GM21390 (cell line): Measurements from ENCODE around the gene GPSM1.
A peak's percentile ranks its signal among the peaks of the same experiment; 100 is the strongest.

ENCODE experiments used
- ATAC-seq: cut with Tn5 transposase; IDR thresholded peaks from one replicate; pipeline ENCODE4 v1.9.1; 2021; ENCODE audit not compliant: unreplicated experiment

Gene GPSM1

DNA sequence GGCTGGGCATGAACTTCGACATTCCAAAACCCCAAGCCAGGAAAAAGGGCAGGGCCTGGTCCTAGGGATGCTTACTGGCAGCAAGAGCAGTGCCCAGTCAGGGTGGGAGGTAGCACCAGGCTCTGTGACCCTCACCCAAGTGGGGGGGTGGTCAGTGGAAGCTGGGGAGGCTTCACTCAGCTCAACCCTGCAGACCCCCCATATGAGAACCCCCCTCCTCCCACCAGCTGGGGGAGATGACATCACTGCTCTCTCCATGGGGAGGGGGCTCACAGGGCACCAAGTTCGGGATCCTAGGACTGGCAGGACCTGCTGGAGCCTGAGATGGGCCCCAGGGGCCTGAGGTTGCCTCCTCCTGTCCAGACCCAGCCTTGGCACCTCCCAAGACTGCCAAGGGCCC is 31.5 kb downstream of the GPSM1 start:
- no peak for ATAC-seq

DNA sequence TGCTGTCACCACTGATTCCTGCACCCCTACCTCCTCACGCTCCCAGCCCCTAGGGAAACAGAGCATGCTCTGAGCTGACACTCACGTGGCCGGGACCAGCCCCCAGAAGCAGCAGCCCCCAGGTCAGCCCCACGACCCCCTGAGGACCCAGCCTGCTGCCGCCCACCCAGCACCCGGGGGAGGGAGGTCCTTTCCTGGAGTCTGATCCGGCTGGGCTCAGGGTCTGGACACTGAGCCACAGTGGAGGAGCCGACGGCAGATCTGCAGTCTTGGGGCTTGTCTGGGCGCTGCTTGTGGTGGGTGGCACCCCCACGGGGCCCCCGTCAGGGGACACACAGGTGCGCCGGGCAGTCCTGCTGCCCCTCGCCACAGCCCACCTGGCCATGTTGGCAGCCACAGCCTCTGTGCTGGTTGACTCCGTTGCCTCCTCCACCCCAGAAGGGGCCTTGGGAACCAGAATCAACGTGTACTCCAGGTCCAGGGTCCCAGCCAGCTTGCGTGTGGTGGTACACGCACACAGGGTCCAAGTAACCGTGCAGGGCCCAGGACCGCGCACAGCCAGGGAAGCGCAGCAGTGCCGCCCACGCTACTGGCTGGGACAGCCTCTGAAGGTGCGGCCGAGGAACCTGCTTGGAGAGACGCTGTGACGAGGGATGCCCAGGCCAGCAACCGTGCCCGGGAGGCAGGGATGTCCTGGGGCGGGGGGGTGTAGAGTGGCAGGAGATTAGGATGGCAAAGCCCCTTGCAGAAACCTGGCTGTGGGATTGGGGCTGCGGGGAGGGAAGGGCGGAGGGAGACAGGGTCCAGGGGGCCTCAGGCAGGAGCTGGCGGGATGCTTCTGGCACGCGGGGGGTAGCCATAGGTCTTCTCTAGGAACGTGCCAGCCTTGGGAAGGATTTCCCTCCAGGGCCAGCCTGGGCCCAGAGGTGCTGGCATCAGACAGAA is 32.7 kb downstream of the GPSM1 start:
- no peak for ATAC-seq

DNA sequence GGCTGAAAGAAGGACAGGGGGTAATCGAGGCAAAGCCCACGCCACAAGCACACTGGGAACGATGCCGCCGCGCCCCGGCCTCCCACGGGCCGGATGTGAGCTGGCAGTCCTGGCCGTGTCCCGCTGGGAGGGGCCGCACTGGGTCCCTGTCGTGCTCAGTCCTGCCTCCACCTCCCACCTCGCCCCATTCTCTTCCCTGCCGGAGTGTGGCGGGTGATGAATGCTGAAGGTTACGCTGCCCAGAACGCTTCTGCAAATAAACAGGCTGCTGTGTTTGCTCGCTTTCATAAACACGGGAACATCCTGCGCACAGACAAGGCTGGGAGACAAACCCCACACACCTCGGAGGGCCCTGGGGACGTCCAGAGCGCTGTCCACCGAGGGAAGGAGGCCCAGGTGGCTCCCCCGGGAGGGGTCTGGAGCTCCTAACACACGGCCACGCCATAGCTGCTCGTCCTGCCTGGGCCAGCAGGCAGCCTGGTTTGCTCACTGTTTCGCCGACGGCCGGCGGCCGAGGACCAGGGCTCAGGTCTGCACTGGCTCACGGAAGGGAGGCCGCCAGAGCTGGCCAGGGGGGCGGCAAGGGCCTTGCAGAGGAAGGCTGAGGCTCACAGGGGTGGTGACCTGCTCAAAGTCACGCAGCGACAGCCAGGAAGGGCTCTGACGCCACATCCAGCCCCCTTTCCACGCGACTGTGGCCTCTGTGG is 33.9 kb downstream of the GPSM1 start:
- ATAC-seq = no peak

DNA sequence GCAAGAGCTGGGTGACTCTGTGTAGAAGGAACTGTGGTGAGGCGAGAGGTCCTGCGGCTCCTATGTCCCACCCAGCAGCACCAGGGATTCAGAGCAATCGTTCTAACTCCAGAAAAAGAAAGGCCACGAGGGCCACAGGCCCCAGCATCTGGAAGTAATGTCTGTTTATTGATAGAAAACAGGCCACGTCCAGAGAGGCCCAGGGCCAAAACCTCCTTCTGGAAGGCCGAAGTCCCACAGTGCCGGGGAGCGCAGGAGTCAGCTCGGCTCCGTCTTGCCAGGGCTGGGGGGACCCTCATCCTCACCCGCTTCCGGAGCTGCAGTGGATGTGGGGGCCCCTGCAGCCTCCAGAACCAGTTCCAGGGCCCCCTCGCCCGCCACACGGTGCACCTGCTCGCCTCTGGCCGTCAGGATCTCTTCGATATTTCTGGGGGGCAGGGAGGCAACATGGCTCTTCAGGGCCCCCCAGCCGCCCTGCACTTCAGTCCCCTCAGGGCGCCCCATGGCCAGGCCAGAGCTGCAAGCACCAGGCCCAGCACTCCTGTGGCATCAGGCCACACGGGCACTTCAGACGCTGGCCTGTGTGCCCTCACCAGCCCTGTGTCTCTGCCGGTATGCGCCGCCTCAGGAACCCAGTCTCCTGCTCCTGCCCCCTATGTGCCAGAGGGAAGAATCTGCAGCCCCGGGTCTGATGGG is 34.6 kb downstream of the GPSM1 start:
- ATAC-seq = no peak

DNA sequence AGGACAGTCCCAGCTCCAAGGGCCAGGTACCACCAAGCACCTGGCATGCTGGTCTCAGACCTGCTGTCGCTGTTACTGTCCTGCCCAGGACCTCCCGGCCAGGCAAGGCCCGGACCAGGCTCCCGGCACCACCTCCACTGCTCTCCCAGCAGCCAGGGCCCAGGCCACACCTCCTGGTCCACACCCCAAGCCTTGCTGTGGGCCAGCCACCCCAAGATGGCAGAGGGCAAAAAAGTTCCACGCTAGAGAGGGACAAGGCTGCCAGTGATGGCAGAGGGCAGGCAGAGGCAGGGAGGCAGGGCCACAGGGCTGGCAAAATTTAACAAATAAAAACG is 35.1 kb downstream of the GPSM1 start:
- ATAC-seq = no peak

DNA sequence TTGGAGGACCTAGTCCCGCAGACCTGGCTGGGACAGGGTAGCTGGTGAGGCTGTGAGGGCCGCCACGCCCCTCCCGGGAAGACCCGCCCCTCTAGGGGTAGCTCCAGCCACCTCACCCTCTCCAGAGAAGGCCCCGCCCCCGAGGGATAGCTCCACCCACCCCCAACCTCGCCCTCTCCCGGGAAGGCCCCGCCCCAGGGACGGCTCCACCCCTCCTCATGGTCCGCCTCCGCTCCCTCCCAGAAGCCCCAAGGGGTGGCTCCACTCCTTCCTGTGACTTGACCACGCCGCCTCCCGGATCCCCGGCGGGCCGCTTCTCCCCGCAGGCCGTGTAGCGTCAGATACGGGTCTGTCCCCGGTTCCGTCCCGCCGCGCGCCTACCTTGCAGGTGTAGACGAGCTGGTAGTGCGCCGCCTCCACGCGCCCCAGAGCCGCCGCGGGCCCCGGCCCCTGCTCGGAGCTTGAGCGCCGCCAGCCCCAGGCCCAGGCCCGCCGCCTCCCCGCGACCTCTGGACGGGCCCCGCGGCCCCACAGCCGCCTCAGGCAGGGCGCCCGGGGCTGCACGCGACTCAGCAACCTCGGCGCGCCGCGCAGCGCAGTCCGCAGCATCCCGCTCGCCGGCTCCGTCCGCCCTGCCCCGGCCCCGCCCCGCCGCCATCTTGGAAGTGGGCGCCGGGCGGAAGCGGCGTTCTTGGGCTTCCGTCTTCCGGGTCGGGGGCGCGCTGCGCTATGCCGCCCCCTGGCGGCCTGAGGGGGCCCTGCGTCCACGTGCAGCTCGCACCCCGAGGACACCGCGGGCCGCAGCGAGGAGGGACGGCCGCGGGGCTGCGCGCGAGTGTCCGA is 36.0 kb downstream of the GPSM1 start, which contains the start of gene DNLZ:
DNLZ (minus strand) TSS at position 639 of the 843 bp plus-strand sequence; CDS start at position 609, 30 bp downstream.
- peak; percentile 82 for ATAC-seq

DNA sequence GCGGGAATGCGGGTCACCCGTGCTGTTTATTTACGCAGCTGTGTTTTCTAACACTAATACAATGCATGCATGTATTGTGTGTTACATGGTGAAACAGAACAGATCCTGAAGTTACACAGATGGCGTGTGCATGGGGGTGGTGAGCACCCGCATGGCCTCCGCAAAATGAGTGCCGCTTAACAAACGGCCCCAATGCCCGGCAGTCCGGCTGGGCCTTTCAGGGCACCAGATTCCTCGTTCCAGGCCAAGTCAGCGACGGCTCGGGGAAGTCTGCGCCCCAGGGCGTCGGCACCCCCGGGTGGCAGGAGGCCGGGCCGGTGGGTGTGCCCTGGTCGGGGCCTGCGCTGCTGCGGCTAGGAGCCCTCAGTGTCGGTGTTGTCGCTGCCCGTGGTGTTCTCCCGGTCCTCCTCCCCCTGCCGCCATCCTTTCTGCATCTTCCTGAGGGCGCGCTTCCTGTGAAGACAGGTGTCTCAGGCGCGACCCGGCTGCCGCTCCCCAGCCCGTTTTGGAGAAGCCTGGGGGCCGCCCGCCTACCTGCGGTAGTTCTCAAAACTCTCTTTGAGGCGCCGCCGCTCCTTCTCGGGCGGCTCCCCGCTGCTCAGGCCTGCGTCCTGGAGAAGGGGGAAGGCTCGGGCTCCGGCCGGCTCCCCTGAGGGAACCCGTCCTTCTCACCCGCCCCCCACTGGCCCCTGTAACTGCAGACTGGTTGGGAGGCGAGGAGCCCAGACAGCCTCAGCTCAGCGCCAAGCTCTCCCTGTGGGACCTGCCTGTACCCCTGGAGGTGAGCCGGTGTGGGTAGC is 36.8 kb downstream of the GPSM1 start:
- no peak for ATAC-seq

DNA sequence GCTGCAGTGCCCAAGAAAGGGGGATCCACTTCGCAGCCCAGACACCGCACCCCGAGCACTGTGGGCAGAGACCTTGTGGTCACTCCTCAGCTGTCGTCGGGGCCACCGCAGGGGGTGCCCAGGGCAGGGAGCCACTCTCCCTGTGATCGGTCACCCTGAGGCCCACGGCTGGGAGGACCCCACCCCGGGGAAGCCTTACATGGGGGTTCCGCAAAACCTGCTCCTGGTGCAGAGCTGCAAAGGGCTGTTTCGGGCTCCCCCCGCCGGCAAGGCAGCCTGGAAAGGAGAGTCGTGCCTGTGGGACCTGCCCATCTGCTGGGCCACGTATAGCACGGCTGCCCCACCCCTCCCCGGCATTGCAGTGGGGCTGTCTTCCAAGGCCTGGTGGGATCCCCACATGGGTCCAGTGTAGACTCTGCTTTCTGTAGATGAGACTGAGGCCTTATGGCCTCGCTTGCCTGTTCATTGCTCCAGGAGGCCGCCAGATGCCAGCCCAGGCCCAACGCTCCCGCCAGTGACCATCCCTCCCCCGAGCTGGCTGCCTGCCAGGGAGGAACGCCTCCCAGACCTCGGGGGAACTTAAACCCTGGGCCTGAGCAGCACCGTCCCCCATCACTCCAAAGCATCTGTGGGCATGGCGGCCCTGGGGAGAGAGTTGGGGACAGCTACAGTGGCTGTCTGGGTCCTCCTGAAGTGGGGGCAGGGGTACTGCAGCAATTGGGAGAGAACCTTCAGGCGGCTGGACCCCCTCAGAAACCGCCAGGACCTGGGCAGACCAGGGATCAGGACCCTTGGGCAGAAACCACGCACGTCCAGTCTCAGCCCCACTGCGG is 37.8 kb downstream of the GPSM1 start:
- no peak for ATAC-seq

DNA sequence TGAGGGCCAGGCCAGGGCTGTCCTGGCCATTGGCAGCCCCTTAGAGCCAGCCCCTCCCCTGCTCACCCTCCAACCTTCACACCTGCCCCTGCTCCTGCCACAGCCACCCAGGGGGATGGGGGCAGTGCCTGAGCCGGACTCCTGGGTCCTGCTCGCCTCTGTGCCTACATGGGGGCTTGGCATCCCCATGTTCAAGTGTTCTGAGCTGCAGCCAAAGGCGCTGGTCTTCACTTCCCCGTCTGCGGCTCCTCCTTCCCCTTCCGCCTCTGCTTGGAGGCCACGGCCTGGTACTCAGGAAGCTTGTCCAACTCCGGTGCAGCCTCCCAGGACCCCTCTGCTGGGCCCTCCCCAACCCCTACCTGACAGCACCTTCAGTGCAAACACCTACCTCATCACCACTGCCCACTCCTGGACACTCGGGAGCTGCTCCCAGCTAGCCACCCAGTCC is 38.5 kb downstream of the GPSM1 start:
- no peak for ATAC-seq

DNA sequence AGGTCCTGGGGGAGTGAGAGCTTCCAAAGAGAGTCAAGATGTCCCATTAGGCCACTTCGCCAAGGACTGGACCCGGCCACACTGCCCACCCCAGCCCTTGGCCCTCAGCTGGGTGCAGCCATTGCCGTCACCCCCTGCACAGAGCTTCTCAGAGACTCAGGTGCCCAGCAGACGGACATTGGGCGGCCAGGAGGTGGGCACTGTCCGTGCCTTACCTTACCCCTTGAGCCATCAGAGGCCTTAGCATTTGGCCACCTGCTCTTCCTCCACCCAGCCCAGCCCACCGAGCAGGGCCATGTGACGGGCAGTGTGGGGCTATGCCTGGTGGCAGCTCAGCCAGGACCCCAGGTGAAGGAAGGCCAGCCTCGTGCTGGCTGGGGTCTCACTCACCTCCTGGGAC is 39.5 kb downstream of the GPSM1 start:
- no peak for ATAC-seq

DNA sequence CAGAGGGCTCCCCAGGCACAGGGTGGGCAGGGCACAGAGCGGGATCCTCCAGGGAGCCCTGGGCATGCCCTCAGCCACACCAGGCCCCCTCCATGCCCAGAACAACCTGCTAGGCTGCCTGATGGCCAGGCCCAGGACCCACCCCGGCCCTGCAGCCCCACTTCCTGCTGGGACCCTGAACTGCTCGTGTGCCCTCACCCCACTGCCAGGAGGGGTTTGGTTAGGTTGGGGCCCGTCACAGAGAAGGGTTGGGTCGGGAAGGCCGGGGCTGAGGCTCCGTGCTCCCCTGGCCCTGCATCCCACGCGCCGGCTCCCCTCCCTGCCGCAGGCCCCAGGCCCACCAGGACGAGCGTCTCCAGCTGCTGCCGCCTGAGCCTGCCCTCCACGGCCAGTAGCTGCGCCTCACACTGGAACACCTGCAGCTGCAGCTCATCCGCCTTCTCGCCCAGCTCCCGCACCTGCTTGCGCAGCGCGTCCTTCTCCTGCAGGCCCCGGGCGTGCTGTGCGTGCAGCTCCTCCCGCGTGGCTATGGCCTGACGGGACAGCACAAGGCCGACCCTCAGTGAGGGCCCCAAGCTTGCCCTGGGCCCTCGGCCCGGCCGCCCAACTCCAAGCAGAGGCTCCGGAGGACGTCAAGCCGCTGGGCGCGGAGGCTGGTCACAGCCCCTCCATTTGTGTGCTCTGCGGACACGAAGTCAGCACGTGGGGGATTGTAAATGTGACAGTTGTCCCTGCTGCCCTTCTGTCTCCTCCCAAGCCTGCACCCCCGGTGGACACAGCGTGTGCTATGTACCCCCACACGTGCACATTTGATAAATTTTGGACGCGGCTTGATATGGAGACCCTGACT is 40.2 kb downstream of the GPSM1 start:
- no peak for ATAC-seq

DNA sequence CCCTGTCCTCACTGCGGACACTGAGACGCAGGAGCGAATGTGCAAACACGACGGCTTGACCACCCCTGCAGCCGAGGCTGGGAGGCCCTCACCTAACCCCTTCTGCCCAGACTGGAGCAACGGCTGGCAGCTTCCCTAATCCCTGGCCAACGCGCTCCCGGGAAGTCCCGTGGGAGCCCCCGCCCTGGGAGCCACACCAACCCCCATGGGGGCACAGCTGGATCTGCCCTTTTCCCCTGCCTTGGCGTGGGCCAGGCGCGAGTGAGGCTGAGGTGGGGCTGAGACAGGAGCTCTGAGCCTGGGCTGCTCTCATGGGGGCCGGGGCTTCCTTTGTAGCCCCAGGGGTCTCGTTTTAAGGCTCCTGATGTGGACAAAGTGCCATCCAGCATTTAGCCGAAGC is 40.9 kb downstream of the GPSM1 start:
- no peak for ATAC-seq

DNA sequence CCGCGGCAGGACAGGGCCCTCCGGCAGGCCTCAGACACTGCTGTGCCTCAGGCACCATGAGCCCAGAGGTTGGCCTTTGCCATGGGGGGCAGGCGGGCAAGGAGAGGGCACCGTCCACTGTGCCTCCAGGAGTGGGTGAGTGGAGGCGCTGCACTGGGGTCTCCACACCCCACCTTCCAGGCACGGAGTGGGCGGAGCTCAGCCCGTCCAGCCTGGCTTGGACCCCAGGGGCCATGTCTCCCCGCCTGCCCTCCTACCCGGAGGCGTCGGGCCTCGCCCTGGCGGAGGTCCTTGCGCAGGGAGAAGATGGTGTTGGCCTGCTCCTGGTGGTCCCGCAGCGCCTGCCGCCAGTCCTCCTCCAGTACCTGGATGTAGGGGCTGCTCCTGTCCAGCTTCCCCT is 42.7 kb downstream of the GPSM1 start:
- ATAC-seq = no peak

DNA sequence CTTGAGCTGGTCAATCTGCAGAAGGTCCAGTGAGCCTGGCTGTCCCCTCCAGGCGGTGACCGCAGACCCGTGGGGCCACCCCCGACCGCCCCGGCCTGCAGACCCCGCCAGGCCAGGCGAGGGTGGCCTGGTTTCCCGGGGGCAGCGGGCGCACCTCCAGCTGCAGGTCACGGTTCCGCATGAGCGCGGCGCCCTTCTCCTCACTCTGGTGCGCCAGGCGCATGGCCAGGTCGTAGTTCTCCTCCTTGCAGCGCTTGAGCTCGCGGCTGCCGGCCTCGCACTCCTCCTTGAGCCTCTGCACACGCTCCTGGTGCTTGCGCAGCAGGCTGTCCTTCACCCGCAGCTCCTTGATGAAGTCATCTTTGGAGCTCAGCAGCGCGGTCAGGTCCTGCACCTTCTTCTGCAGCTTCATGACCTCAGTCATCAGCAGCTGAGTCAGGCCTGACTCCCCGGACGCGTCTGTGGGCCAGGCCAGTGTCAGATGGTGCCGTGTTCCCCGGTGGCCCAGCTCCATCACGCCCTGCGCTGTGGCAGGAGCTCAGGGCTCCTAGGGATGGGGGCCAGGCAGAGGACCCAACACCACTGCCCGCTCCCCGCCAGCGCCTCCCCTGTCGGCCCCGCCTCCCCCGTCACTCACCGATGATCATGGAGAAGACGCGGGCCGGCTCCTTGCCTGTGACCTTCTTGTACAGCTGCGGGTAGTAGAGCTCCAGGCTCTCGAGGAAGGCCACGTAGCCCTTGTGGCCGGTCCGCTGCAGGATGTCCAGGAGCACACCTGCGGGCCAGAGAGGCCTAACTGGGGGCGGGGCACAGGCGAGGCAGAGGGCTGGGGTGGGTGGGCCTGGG is 43.6 kb downstream of the GPSM1 start:
- no peak for ATAC-seq

DNA sequence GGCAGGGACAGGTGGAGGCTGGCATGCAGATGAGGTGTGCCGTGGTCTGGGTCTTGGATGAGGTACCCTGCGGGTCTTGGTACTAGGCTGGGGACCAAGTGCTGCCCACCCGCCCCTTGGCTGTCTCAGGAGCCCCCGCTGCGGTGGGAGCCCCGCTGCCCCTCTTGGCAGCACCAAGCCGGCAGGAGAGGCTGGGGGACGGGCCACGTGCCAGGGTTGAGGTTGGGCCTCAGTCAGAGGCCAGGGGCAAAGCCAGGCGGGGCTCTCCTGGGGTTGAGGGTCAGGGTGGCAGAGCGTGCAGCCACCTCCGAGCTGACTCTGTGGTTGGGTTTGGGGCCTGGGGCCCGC is 44.2 kb downstream of the GPSM1 start:
- ATAC-seq = no peak

DNA sequence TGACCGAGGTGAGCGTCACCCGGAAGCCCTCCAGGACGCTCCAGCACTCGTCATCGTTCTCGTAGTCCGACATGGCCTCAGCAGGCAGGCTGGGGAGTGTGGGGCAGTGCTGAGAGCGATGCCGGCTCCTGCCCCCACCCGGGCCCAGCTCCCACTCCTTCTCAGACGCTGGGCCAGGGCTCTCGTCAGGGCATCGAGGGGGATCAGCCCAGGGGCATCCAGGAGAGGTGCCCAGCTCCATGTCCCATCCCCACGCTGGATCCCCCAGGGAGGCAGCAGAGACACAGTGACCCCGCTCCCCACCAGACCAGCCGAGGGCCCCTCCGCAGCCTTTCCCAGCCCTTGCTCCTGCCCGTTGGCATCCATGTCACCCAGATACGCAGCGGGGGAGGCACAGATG is 44.7 kb downstream of the GPSM1 start:
- ATAC-seq = no peak

DNA sequence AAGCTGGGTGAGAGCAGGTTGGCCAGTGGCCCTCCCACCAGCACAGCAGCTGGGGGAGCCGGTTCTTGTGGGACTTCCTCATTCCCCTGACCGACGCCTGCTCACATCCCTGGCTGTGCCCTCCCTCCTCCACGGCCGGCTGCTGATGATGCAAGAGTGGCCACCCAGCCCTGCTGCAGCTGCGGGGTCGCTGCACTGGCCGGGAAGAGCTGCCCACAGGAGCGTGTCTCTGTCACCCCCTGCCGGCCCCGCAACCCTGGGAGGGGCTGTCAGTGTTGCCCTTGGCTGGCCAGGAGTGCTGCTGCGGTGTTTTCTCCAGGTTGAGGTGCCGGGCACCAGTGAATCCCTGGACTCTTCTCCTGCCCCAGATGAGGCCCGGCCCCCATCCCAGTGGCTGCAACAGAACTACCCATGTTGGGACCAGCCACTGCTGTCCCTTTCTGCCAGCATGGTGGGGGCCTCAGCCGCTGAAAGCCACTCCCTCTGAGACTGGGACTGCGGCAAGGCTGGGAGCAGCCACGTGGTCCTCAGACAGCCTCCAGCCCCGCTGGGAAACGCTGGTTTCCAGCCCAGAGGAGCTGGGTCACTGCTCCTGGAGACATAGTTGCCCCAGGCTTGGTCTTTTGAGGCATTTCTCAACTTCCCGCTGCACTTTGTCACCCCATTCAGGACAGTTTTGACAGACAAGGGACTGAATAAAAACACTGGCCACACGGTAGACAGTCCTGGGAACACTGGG is 45.4 kb downstream of the GPSM1 start:
- no peak for ATAC-seq
